ENCODE measurements around the gene WSB1.
"Not testable (repeated sequence)": the region's sequence is repeated elsewhere in the genome, so short reads cannot be mapped to it uniquely, and the experiment has no call there.

WSB1 gene

GRCh38 chr17:27327871-27328270, 34.0 kb downstream of the WSB1 start:
- peak; percentile 74 for DNase-seq (ENCODE audit: low read depth)
- no peak overlapping the region for H3K4me3 ChIP-seq (replicated peaks; ENCODE audit: low read depth, low read length)
- TF ChIP-seq CTCF (IDR thresholded peaks at IDR 0.05; ENCODE audit: low read length, missing control alignments) = no peak

- H3K4me3 ChIP-seq (replicated peaks; ENCODE audit: low read depth, low read length); DNase-seq (ENCODE audit: low read depth): not testable (repeated sequence)
Measured at GRCh38 chr17:27328686-27329085, 34.8 kb downstream of the WSB1 start.

GRCh38 chr17:27329146-27329805, 35.4 kb downstream of the WSB1 start:
- H3K4me3 ChIP-seq (replicated peaks; ENCODE audit: low read depth, low read length) = no peak overlapping the region
- no peak for DNase-seq (ENCODE audit: low read depth)
- no peak for TF ChIP-seq CTCF (IDR thresholded peaks at IDR 0.05; ENCODE audit: low read length, missing control alignments)

GRCh38 chr17:27332047-27332393, 38.1 kb downstream of the WSB1 start:
- TF ChIP-seq CTCF (IDR thresholded peaks at IDR 0.05; ENCODE audit: low read length, missing control alignments) = no peak
- H3K4me3 ChIP-seq (replicated peaks; ENCODE audit: low read depth, low read length) = no peak overlapping the region
- DNase-seq (ENCODE audit: low read depth) = no peak

GRCh38 chr17:27332485-27333409, 38.8 kb downstream of the WSB1 start:
- H3K4me3 ChIP-seq (replicated peaks; ENCODE audit: low read depth, low read length) = peak overlapping the region; percentile 56
- peak; percentile 98 for DNase-seq (ENCODE audit: low read depth)
- TF ChIP-seq CTCF (IDR thresholded peaks at IDR 0.05; ENCODE audit: low read length, missing control alignments) = peak; percentile 75

- no peak for TF ChIP-seq CTCF (IDR thresholded peaks at IDR 0.05; ENCODE audit: low read length, missing control alignments)
- H3K4me3 ChIP-seq (replicated peaks; ENCODE audit: low read depth, low read length) = peak overlapping the region; percentile 56
- DNase-seq (ENCODE audit: low read depth) = no peak
Measured at GRCh38 chr17:27333410-27333980, 39.6 kb downstream of the WSB1 start.

- H3K4me3 ChIP-seq (replicated peaks; ENCODE audit: low read depth, low read length) = no peak overlapping the region
- TF ChIP-seq CTCF (IDR thresholded peaks at IDR 0.05; ENCODE audit: low read length, missing control alignments) = no peak
- DNase-seq (ENCODE audit: low read depth) = no peak
Measured at GRCh38 chr17:27336184-27336583, 42.3 kb downstream of the WSB1 start.

Data from fibroblast of pulmonary artery (primary cell).